H1 (cell line): ENCODE measurements around the gene MYL2.

Experiments
- GABPA ChIP-seq: IDR thresholded peaks from 2 replicates; pipeline ENCODE4 v1.6.1; 2011; ENCODE audit warnings: mild to moderate bottlenecking, low read length, moderate library complexity, borderline replicate concordance; ENCODE audit not compliant: insufficient read depth
- JUN ChIP-seq: IDR thresholded peaks from 2 replicates; pipeline ENCODE4 v1.6.1; 2011; ENCODE audit warnings: low read depth, mild to moderate bottlenecking, improper control_type of control experiment, low read length
- PHF8 ChIP-seq: fragments of 200-600 bp; sonication (generic); conservative IDR thresholded peaks from 2 replicates; pipeline ENCODE4 v1.7.1; 2012; ENCODE audit warnings: low read depth, mild to moderate bottlenecking, inconsistent platforms, low read length, moderate library complexity
- POLR2A ChIP-seq, 2 experiments: IDR thresholded peaks; 1 replicate in 1 of 2; 2 replicates in 1 of 2; pipeline ENCODE4 v1.6.1; 2011; ENCODE audit warnings: low read depth in 2 of 2, low read length in 2 of 2, mild to moderate bottlenecking in 2 of 2; ENCODE audit errors: control extremely low read depth in 1 of 2
- RBBP5 ChIP-seq: IDR thresholded peaks from 2 replicates; pipeline ENCODE4 v1.7.1; 2012; ENCODE audit warnings: low read depth, mild to moderate bottlenecking, inconsistent platforms, low read length, moderate library complexity, borderline replicate concordance
- TF ChIP-seq, protein P1 (sequence below): IDR thresholded peaks from 2 replicates; pipeline ENCODE4 v1.6.1; 2012; ENCODE audit warnings: inconsistent platforms
- TF ChIP-seq, protein P2 (sequence below), 3 experiments: IDR thresholded peaks; 1 replicate in 2 of 3; 2 replicates in 1 of 3; pipeline versions ENCODE4 v1.5.1 to v1.6.1; 2011; ENCODE audit warnings: low read length in 3 of 3, mild to moderate bottlenecking in 3 of 3, inconsistent platforms in 2 of 3, low read depth in 1 of 3, moderate library complexity in 1 of 3; ENCODE audit not compliant: insufficient read depth in 1 of 3; ENCODE audit errors: control extremely low read depth in 1 of 3
- TF ChIP-seq, protein P3 (sequence below): IDR thresholded peaks from 2 replicates; pipeline ENCODE4 v1.6.1; 2011; ENCODE audit warnings: low read length, improper control_type of control experiment

DNA sequence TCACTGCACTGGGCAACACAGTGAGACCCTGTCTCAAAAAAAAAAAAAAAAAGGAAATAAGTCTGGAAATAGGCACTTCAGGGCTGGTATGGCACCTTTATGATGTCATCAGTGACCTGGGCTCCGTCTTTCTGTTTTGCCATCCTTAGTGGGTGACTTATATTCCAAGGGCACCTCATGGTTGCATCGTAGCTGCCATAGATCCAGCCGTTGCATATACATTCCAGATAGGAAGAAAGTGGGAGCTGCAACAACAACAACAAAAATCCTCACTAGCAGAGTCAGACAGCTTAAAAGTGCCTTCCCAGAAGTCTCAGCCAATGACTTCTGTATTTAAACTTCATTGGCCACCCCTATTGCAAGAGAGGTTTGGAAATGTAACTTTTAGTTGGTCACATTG lies 26.4 kb downstream of the MYL2 start:
- TF ChIP-seq, protein P1, sequence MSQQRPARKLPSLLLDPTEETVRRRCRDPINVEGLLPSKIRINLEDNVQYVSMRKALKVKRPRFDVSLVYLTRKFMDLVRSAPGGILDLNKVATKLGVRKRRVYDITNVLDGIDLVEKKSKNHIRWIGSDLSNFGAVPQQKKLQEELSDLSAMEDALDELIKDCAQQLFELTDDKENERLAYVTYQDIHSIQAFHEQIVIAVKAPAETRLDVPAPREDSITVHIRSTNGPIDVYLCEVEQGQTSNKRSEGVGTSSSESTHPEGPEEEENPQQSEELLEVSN = no peak
- TF ChIP-seq RBBP5 (no peak), JUN (no peak), POLR2A (IDR thresholded peaks at IDR 0.05; ENCODE audit: control extremely low read depth in 1 of 2, low read depth in 2 of 2, low read length in 2 of 2) (no peak), PHF8 (no peak), GABPA (no peak)
- TF ChIP-seq, protein P2, sequence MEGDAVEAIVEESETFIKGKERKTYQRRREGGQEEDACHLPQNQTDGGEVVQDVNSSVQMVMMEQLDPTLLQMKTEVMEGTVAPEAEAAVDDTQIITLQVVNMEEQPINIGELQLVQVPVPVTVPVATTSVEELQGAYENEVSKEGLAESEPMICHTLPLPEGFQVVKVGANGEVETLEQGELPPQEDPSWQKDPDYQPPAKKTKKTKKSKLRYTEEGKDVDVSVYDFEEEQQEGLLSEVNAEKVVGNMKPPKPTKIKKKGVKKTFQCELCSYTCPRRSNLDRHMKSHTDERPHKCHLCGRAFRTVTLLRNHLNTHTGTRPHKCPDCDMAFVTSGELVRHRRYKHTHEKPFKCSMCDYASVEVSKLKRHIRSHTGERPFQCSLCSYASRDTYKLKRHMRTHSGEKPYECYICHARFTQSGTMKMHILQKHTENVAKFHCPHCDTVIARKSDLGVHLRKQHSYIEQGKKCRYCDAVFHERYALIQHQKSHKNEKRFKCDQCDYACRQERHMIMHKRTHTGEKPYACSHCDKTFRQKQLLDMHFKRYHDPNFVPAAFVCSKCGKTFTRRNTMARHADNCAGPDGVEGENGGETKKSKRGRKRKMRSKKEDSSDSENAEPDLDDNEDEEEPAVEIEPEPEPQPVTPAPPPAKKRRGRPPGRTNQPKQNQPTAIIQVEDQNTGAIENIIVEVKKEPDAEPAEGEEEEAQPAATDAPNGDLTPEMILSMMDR (IDR thresholded peaks at IDR 0.05; ENCODE audit: control extremely low read depth in 1 of 3, insufficient read depth in 1 of 3, low read depth in 1 of 3, low read length in 3 of 3) = no peak
- TF ChIP-seq, protein P3, sequence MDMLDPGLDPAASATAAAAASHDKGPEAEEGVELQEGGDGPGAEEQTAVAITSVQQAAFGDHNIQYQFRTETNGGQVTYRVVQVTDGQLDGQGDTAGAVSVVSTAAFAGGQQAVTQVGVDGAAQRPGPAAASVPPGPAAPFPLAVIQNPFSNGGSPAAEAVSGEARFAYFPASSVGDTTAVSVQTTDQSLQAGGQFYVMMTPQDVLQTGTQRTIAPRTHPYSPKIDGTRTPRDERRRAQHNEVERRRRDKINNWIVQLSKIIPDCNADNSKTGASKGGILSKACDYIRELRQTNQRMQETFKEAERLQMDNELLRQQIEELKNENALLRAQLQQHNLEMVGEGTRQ = no peak
